ENCODE results near the gene INTS3. TPM values are rescaled to one million over a fixed set of nuclear protein-coding genes. Genes with fewer than 3 reads are reported as not detected.
A peak's percentile ranks its signal among the peaks of the same experiment; 100 is the strongest.

Gene INTS3
- total RNA-seq, 1 donor from 2014 or later: 56.7 TPM

- no peak for TF ChIP-seq CTCF (IDR thresholded peaks at IDR 0.05; ENCODE audit: partially characterized antibody, unreplicated experiment)
- Mint-ChIP-seq H3K4me1 (ENCODE audit: low read depth, unreplicated experiment) (peaks cover 3% of the 10 kb centered on the region), H3K4me3 (ENCODE audit: unreplicated experiment) (peak overlapping the region; percentile 93), H3K9me3 (ENCODE audit: unreplicated experiment) (peaks cover 4% of the 10 kb centered on the region), H3K36me3 (ENCODE audit: unreplicated experiment) (no peaks in the 10 kb centered on the region), H3K27me3 (ENCODE audit: unreplicated experiment) (peaks cover 4% of the 10 kb centered on the region), H3K27ac (ENCODE audit: unreplicated experiment) (peak overlapping the region; percentile 89)
- DNase-seq: peak; percentile 95
Observed at GRCh38 chr1:153783233-153784190, 55.7 kb downstream of the INTS3 start.

- no peak overlapping the region for H3K4me3 Mint-ChIP-seq (ENCODE audit: unreplicated experiment)
- no peak overlapping the region for H3K27ac Mint-ChIP-seq (ENCODE audit: unreplicated experiment)
- peaks cover 6% of the 10 kb centered on the region for H3K9me3 Mint-ChIP-seq (ENCODE audit: unreplicated experiment)
- no peak for DNase-seq
- H3K36me3 Mint-ChIP-seq (ENCODE audit: unreplicated experiment): no peaks in the 10 kb centered on the region
- no peak for TF ChIP-seq CTCF (IDR thresholded peaks at IDR 0.05; ENCODE audit: partially characterized antibody, unreplicated experiment)
- H3K27me3 Mint-ChIP-seq (ENCODE audit: unreplicated experiment): peaks cover 3% of the 10 kb centered on the region
- peaks cover 10% of the 10 kb centered on the region for H3K4me1 Mint-ChIP-seq (ENCODE audit: low read depth, unreplicated experiment)
Observed at GRCh38 chr1:153786038-153786790, 58.4 kb downstream of the INTS3 start.

GRCh38 chr1:153789478-153790034, 61.7 kb downstream of the INTS3 start:
- Mint-ChIP-seq H3K4me1 (ENCODE audit: low read depth, unreplicated experiment) (peaks cover 12% of the 10 kb centered on the region), H3K36me3 (ENCODE audit: unreplicated experiment) (no peaks in the 10 kb centered on the region), H3K9me3 (ENCODE audit: unreplicated experiment) (peaks cover 11% of the 10 kb centered on the region), H3K27ac (ENCODE audit: unreplicated experiment) (peak overlapping the region; percentile 3), H3K27me3 (ENCODE audit: unreplicated experiment) (peaks cover 3% of the 10 kb centered on the region), H3K4me3 (ENCODE audit: unreplicated experiment) (no peak overlapping the region)
- no peak for DNase-seq
- TF ChIP-seq CTCF (IDR thresholded peaks at IDR 0.05; ENCODE audit: partially characterized antibody, unreplicated experiment): no peak

GRCh38 chr1:153790313-153790965, 62.6 kb downstream of the INTS3 start:
- DNase-seq: no peak
- H3K4me1 Mint-ChIP-seq (ENCODE audit: low read depth, unreplicated experiment): peaks cover 15% of the 10 kb centered on the region
- H3K27me3 Mint-ChIP-seq (ENCODE audit: unreplicated experiment): peaks cover 6% of the 10 kb centered on the region
- peak overlapping the region; percentile 3 for H3K27ac Mint-ChIP-seq (ENCODE audit: unreplicated experiment)
- H3K9me3 Mint-ChIP-seq (ENCODE audit: unreplicated experiment): peaks cover 10% of the 10 kb centered on the region
- no peaks in the 10 kb centered on the region for H3K36me3 Mint-ChIP-seq (ENCODE audit: unreplicated experiment)
- TF ChIP-seq CTCF (IDR thresholded peaks at IDR 0.05; ENCODE audit: partially characterized antibody, unreplicated experiment): no peak
- no peak overlapping the region for H3K4me3 Mint-ChIP-seq (ENCODE audit: unreplicated experiment)
